ENCODE data around the gene RPS14.
"Not testable (repeated sequence)": the region's sequence is repeated elsewhere in the genome, so short reads cannot be mapped to it uniquely, and the experiment has no call there.

RPS14 gene

GRCh38 chr5:150443242-150444075, 6.1 kb downstream of the RPS14 start:
- no peak for DNase-seq

DNA sequence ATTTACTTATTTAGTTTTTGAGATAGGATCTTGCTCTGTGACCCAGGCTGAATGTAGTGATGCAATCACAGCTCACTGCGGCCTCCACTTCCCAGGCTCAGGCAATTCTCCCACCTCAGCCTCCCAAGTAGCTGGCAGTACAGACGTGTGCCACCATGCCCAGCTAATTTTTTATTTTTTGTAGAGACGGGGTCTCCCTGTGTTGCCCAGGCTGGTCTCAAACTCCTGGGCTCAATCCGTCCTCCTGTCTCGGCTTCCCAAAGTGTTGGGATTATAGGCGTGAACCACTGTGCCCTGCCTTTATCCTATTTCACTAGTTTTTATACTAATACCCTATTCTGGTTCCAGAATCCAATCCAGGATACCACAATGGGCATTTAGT, 6.8 kb downstream of the RPS14 start:
- DNase-seq, result no peak

DNA sequence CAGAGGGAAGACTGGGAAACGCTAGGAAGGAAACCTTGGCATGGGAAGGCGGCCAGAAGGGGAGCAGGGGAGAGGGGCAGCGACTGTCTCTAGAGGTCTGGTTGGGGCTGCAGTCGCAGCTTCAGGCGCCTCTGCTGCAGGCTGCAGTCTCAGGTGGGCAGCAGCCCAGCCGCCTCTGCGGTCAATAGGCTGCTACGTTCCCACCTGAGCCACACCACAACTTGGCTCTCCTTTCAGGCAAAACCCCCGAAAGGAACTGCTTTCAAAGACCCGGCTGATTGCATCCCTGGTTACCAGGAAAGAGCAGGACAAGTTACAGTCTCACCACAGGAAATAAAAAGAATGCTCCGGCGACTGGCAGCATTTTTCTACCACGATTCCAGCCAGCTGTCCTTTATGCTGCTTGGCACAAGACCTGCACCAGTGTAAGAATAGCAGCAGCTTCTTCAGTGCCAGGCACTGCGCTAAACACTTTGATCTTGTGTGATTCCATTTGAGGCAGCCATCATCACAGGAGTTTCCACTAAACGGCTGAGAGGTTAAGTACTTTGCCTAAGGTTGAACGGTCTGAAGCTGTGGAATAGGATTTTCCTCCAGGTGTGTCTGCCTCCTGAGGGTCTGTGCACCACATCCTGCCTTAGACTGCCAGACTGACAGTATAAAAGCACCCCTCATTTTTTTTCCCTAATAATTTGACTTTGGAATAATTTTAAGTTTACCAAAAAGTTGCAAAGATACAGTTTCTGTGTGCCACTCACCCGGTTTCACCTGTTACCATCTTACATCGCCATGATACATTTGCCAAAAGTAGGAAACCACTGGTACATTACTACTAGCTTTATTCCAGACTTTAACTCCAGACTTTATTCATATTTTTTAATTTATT, 7.5 kb downstream of the RPS14 start:
- no peak for DNase-seq

GRCh38 chr5:150440948-150441812, 8.4 kb downstream of the RPS14 start:
- no peak for DNase-seq

GRCh38 chr5:150438873-150439546, 10.5 kb downstream of the RPS14 start:
- no peak for DNase-seq

GRCh38 chr5:150436141-150436680, 13.3 kb downstream of the RPS14 start:
- peak; percentile 90 to 92 for DNase-seq

DNA sequence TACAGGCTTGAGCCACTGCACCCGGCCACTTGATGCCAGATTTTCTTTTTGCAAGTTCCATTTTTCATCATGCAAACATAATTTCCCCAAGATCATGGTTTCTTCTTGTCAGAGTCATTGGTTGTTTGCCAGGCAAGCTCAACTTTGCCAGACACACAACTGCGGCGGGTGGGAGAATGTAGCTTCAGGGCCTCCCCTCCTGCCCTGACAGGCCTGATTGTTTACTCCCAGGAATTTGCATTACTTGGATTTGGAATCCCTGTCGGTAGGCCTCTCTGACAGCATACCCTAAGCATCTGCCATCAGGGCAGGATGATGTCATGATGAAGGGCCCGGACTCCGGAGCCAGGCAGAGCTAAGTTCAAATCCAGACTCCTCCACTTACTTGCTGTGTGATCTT, 15.1 kb downstream of the RPS14 start:
- no peak for DNase-seq

DNA sequence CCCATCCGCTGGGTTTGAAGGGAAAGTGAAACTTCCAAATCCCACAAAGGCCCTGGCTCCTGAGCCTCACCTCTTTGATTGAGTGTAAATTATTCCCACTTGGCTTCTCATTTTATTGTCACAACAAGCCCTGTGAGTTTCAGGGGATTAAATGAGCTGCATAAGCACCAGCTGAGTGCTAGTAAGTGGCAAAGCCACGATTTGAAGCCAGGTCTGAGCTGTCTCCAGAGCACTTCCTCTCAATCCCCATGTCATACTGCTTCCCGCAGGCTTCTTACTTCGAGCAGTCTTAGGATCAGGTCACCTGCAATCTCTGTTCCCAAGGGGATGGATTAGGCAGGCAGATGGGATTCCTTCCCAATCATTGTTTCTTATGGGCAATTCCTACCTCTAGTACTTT, 18.0 kb downstream of the RPS14 start:
- no peak for DNase-seq

GRCh38 chr5:150431048-150431447, 18.5 kb downstream of the RPS14 start:
- no peak for DNase-seq

DNA sequence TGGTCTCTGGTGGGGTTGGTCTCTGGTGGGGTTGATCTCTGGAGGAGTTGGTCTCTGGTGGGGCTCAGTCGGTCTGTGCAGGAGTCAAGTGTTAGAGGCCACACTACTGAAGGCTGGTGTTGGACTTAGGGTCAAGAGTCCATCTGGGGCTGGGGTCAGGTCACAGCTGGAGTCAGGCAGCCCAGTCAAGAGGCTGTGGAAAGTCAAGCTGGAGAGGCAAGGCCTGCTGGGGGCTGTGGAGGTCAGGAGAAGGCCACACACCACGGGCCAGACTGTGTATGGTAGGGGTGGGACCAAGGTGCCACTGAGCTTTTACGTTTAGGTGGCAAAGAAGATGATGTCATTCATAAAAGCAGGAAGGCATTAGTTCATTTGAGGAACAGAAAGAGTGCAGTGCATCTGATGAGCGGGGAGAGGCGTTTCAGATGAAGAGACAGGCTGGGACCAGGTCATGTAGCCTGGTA, 20.1 kb downstream of the RPS14 start:
- DNase-seq, result peak in 1 of 2 donors; percentile 72

- DNase-seq, result no peak
Observed at GRCh38 chr5:150428978-150429377, 20.6 kb downstream of the RPS14 start.

DNA sequence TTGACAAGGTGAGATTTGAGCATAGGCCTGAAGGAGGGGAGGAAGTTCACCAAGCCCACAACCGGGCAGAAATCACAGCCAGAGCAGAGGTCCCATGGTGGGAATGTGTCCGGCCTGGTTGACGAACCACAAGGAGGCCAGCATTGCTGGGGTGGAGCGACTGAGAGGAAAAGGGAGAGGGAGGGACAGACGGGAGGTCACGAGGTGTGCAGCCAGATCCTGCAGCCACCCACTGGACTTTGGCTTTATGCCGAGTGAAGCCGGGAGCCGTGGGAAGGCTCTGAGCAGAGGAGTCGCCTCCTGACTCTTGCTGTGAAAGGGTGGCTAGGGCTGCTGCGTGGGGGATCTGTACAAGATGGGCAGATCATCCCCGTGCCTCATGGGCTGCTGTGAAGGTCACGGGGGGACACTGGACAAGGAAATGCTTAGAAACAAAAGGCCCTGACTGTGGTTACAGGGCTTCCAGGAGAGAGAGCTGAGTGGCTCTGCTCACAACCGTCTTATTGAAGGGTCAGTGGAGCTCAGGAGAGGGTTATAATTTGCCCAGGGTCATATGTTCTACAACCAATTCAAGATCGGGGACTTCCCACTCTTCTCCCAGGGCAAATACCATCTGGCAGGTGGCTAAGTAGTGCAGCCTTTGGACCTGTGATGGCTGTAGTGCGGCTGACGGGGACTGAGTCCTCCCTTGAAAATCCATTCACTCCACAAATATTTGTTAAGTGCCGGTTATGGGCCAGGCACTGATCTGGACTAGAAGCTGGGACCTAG, 21.2 kb downstream of the RPS14 start:
- DNase-seq, result no peak

- DNase-seq, result not testable (repeated sequence)
Observed at GRCh38 chr5:150426165-150426564, 23.4 kb downstream of the RPS14 start.

DNA sequence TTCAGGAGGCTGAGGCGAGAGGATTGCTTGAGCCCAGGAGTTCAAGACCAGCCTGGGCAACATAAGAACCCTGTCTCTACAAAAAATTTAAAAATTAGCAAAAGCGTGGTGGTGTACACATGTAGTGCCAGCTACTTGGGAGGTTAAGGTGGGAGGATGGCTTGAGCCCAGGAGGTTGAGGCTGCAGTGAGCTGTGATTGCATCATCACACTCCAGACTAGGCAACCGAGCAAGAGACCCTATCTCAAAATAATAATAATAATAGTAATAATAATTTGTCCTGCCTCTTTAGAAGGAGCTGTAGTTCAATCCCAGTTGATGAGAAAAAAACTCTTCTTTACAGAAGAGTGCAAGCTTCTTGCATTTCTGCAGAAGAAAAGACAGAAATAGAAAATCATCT, 26.8 kb downstream of the RPS14 start:
- DNase-seq, result no peak

DNA sequence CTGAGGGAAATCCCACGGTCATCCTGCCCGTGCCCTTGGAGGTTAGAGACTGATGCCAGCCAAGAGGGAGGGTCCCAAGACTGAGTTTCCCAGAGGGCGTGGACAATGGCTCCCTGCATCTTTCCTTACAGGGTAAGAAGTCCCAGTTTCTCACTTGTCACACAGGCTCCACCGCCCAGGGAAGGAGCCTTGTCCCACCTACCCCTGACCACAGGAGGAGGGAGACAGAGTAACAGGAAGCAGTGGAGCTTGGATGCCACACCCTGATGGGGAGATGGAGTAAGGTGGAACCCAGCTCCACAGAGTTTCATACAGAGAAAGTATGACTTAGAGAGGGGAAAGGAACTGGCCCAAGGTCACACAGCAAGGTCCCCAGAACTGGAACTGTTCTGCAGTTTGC, 27.5 kb downstream of the RPS14 start:
- DNase-seq, result no peak

GRCh38 chr5:150419630-150420270, 29.8 kb downstream of the RPS14 start:
- DNase-seq, result peak in 1 of 2 donors; percentile 71

GRCh38 chr5:150413902-150414790, 35.4 kb downstream of the RPS14 start:
- DNase-seq, result peak; percentile 3 to 49

- no peak for DNase-seq
Observed at GRCh38 chr5:150413176-150413901, 36.2 kb downstream of the RPS14 start.

All from CD4-positive, alpha-beta T cell treated with Interleukin-1 beta for 1 hour (primary cell).